HG03139 (cell line): ENCODE results near the gene GOLT1B.
"Not testable (repeated sequence)": the region's sequence is repeated elsewhere in the genome, so short reads cannot be mapped to it uniquely, and the experiment has no call there.

ENCODE experiments used
- ATAC-seq: cut with Tn5 transposase; IDR thresholded peaks from one replicate; pipeline ENCODE4 v1.9.1; 2021; ENCODE audit not compliant: unreplicated experiment

The GOLT1B gene, protein sequence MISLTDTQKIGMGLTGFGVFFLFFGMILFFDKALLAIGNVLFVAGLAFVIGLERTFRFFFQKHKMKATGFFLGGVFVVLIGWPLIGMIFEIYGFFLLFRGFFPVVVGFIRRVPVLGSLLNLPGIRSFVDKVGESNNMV

GRCh38 chr12:21501258-21502163 is at the start of gene GOLT1B, which contains the start of gene RECQL:
Gene GOLT1B (plus strand): TSS chr12:21501789. CDS start chr12:21501924, 135 bp downstream.
Gene RECQL (minus strand): TSS chr12:21501635. CDS start chr12:21499570, 2,065 bp downstream.
- peak; percentile 99 for ATAC-seq

GRCh38 chr12:21453312-21453852 is 48.2 kb upstream of the GOLT1B start:
- ATAC-seq = no peak

GRCh38 chr12:21456291-21456780 is 45.3 kb upstream of the GOLT1B start:
- ATAC-seq = no peak

- no peak for ATAC-seq
These were observed 42.1 kb upstream of the GOLT1B start for GRCh38 chr12:21459474-21459873.

- not testable (repeated sequence) for ATAC-seq
These were observed 34.3 kb upstream of the GOLT1B start for GRCh38 chr12:21467334-21467733.

DNA sequence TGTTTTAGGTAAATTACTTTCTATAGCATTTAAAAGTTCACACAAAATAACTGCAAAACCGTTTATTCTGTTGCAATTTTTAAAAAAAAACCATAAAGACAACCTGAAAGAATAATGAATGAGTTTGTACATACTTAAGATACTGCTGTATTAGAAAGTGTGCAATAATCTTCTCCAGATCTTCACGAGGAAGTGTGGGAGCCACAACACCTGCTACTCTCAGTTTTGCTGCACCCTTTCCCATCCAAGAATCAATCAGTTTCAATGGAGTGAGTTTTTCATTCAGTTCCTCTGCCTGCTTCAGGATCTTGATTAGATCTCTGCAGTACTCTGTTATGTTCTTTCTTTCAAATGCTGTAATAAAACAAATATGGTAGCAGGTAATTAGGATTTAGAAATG is 30.3 kb upstream of the GOLT1B start:
- no peak for ATAC-seq

- ATAC-seq = no peak
These were observed 29.3 kb upstream of the GOLT1B start for GRCh38 chr12:21472197-21472823.

- ATAC-seq = no peak
These were observed 26.0 kb upstream of the GOLT1B start for GRCh38 chr12:21475552-21475951.

- ATAC-seq = no peak
These were observed 24.6 kb upstream of the GOLT1B start for GRCh38 chr12:21476949-21477348.

DNA sequence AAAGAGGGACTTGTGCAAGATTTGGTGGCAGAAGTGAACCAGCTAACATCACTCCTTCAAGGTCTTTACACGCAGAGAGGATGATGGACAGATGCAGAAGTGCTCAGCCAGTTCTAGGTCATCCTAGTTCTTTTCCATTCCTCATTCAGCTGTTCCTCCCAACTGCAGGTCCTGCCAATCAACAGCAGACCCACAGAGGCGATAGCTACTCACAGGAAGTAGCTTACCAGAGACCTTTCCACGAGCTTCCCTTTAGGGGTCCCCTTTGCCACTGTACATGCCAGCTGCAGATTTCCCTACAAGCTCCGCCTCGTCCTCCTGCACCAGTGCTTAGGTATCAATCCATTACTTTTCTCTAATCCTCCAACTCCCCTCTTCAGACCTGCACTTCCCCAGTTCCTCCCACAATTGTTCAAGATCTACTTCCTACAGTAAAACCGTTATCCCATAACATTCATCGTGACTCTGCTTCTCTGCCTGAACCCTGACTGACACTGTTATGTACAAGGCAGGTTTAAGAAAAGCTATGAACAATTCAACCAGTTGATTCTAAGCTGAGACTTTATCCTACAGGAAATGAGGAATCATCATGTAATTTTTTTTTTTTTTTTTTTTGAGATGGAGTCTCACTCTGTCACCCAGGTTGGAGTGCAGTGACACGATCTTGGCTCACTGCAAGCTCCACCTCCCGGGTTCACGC is 22.7 kb upstream of the GOLT1B start:
- ATAC-seq = no peak

- ATAC-seq = no peak
These were observed 18.1 kb upstream of the GOLT1B start for GRCh38 chr12:21483531-21483930.

DNA sequence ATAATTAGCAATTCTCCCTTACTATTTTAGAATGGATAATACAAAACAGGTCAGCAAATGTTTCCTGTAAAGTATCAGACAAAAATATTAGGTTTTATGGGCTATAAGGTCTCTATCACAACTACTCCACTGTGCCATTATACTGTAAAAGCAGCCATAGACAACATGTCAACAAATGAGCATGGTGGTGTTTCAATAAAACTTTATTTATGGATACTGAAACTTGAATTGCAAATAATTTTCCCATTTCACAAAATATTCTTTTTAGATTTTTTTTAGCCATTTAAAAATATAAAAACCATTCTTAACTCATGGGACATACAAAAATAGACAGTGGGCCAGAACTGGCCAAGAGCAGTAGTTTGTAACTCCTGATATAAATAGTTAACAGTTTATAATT is 15.6 kb upstream of the GOLT1B start:
- ATAC-seq = no peak

DNA sequence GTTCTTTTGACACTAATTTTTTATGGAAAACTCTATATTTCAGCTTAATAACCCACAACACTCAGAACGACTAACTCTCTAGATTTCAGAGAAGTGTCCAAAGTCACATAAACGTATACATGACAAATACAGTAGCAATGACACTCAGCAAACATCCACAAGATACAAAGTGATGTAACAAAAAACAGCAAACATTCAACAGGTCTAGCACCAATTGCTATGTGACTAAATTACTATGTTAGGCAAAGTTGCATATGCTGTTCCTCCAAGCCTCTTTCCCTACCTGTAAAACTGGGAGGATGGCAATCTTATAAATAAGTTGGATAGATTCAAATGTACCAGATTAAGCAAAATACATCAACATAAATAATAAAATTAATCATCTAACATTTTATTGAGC is 1.8 kb upstream of the GOLT1B start:
- no peak for ATAC-seq

GRCh38 chr12:21500786-21501257 is 767 bp upstream of the GOLT1B start:
- peak; percentile 0 for ATAC-seq

- peak; percentile 1 for ATAC-seq
These were observed 541 bp downstream of the GOLT1B start for GRCh38 chr12:21502164-21502496.

DNA sequence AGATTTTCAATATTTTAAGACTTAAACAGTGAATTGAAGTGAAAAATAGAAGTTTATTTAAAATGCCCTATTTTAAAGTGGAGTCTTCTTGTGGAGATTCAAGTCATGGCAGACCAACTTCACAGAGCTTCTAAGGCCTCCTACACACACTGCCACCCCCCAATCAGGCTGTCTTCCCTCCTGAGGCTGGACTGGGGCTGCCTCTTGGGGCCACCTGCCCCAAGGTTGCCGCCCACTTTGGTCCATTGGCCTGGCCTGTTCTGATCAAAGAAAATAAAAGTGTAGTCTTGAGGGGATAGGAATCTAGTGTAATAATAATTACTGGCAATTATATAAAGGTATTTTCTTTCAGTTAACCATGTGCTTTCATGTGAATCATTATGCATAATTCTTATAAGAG is 1.3 kb downstream of the GOLT1B start:
- no peak for ATAC-seq

GRCh38 chr12:21505888-21506287 is 4.3 kb downstream of the GOLT1B start:
- no peak for ATAC-seq

- ATAC-seq = no peak
These were observed 6.3 kb downstream of the GOLT1B start for GRCh38 chr12:21507849-21508248.

DNA sequence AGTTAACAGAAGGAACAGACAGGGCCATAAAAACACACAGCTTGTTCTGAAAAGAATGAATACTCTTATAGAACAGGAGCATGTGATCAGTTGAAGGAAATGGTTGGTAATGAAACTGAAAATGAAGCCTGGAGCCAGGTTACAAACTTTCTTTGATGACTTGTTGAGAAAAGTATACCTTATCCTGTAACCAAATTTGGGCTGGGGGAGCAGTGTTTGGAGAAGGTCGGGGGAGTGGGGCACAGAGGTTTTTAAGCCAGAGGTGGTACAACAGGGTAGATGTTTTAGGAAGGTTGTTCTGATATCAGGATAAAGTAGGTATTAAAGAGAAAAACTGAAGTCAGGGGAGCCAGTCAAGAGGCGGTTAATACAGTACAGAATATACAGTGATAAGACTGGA is 8.2 kb downstream of the GOLT1B start:
- peak; percentile 84 for ATAC-seq

DNA sequence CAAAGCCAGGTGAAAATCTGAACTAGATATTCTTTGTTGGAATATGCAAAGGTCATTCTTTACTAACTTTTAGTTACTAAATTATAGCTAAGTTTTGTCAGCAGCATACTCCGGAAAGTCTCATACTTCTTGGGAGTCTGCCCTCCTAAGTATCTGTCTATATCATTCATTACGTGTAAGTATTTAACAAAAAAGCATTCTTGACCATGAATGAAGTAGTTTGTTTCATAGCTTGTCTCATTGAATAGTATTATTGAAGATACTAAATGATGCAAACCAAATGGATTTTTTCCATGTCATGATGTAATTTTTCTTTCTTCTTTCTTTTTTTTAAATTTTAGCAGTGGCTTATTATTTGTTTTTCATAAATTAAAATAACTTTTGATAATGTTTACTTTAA is 14.7 kb downstream of the GOLT1B start:
- no peak for ATAC-seq

DNA sequence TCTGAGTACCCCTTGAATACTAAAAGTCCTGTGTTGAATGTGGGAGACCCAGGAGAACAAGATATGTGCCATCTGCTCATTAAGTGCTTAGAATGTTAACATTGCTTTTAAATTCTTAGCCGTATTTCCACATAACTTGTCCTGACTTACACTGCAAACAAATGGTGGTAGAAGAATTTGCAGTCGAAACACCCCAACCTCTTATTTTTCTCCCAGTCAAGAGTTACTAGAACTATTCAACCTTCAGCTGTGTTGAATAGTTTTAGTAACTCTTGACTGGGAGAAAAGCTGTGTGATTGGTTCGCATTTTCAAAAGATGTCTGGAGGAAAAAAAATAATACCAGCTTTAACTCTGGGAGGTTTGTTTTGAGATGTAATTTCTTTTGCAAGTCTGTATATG is 16.9 kb downstream of the GOLT1B start:
- ATAC-seq = no peak
